ENCODE results near the gene STK32B. TPM values are rescaled to one million over a fixed set of nuclear protein-coding genes. Genes with fewer than 3 reads are reported as not detected.

STK32B gene
- total RNA-seq, 1 experiment from 2014 or later = 7.6 TPM

DNA sequence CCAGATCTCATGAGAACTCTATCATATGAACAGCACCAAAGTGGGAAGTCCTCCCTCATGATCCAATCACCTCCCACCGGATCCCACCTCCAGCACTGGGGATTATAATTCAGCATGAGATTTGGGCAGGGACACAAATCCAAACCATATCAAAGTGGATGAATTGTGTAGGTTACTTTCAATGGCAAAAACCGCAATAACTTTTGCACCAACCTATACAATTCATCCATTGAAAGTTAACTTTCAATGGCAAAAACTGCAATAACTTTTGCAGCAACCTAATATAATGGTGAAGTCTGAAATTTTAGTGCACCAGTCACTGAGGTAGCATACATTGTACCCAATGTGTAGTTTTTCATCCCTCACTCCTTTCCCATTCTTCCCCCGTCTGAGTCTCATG, 16.6 kb downstream of the STK32B start:
- DNase-seq (ENCODE audit: low read depth) = no peak

DNA sequence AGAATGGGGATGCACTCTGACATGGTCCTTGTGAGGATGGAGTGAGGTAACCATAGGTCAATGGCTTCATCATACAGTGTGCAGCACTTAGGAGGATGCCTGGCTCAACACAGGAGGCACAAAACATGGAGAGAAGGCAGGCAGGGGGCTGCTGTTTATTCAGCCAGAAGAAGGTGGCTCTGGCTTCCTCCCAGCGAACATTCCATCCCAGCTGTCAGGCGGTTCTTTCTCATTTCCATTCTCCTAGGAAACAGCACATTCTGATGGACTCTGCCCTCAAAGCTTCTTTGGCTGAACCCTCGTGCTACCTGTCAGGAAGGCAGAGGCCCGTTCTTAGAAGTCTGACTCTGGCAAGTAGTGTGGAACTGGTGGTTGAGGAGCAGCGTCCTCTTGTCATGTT, 18.6 kb downstream of the STK32B start:
- peak; percentile 12 for DNase-seq (ENCODE audit: low read depth)

DNA sequence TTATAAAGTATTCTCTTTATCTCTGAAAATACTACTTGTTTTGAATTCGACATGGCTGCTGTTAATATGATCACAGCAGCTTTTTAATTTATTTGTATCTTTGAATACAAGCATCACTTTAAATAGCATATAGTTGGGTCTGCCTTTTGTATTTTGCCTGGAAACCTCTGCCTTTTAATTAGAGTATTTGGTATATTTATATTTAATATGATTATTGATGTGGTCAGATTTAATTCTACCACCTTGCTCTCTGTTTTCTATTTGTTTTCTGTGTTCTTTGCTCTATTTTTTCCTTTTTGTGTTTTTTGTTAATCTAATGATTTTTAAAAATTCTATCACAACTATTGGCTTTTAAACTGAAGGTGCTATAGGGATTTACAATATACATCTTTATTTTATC, 21.7 kb downstream of the STK32B start:
- DNase-seq (ENCODE audit: low read depth) = no peak

DNA sequence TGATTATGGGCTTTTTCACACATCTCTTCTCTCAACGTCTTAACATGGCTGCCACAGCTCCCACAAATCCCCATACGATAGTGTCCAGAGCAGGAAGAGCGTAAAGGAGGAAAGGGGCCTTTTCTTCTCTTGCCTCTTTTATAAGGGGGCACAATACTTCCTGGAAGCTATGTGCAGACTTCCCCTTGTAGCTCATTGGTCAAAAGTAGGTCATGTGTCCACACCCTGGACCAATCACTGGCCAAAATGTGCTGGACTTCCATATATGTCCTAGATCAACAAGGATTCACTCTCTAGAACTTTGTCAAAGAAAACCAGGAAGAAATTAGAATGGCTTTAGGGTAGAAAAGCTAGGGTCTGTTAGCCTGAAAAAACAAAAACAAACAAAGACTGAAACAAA, 26.7 kb downstream of the STK32B start:
- peak; percentile 29 for DNase-seq (ENCODE audit: low read depth)

DNA sequence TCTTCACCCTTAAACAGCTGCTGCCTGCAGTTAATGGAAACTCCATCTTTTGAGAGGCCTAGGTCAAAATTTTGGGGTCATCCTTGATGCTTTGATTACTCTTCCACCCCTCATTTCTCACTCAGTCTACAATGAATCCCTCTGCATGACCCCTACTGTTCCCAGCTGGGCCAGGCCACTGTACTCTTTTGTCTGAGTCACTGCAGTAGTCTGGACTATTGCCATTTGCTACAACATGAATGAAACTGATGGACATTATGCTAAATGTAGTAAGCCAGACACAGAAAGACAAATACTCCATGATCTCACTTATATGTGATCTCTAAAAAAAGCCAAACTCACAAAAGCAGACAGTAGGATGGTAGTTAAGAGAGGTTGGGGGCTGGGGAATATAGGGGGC, 28.3 kb downstream of the STK32B start:
- peak; percentile 68 for DNase-seq (ENCODE audit: low read depth)

DNA sequence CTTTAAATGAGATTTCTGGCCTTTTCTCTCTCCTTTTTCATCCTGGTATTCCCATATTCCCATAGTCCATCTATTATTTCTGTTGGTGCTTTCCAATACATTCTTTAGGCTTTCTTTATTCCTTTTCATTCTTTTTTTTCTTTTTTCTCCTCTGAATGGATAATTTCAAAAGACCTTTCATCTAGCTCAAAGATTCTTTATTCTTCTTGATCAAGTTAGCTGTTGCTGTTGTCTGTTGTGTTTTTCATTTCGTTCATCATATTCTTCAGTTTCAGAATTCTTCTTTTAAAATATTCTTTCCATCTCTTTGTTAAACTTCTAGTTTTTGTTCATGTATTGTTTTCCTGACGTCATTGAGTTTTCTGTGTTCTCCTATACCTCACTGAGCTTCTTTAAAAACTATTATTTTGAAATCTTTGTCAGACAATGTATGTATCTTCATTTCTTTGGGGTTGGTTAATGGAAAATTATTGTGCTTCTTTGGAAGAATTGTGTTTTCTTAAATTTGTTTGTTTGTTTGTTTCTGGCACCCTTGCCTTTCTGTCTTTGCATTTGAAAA, 30.2 kb downstream of the STK32B start:
- DNase-seq (ENCODE audit: low read depth) = no peak

DNA sequence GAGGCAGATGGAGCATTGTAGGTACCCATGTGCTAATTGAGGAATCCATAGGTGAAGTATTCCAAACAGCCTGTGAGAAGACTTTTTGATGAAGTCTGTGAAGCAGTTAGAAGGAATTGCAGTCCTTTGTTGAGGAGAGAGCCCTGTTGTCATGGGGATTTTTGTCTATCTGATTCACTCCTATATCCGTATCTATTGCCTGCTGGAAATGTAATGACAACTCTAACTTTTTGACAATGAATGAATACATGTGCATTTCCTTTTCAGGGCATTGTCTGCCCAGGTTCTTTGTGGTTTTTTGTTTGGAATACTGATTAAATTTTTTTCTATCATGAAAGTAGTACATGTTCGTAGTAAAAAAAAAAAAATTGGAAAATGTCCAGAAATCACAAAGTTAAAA, 31.1 kb downstream of the STK32B start:
- peak; percentile 83 for DNase-seq (ENCODE audit: low read depth)

DNA sequence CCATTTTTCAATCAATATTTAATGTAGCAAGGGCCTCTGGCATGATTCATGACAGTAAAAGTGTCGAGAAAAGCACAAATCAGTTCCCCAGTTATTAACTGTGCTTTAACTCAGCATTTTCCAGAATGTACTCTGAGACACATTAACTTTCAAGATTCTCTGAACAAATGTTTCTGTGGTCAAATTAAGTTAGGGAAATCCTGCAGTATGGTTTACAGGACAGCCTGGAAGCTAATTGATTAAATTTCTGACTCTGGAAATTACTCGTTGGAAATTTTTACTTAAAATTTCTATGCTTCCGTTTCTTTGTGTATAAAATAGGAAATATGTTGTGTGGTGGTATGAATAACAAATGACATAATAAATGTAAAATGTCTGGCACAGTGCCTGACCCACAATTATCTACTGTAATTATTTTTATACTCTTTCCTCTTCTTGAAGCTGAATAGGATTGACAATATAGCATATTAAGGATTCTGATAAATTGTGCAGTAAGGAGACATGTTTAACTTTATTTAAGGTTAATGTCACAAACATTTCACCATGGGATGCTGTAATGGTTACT, 33.7 kb downstream of the STK32B start:
- DNase-seq (ENCODE audit: low read depth) = peak; percentile 43

DNA sequence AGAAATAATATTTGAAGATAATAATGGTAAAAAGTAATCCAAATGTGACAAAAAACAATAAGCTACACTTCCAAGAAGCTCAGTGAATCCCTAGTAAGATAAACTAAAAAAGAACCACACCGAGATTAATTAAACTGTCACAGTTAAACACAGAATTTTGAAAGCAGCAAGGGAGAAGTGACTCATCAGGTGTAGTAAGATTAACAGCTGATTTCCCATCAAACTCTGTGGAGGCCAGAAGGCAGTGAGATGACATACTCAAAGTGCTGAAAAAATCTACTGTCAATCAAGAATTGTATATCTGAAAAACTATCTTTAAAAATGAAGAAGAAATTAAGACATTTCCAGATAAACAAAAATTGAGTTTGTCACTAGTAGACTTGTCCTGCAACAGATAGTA, 35.3 kb downstream of the STK32B start:
- DNase-seq (ENCODE audit: low read depth) = peak; percentile 50

DNA sequence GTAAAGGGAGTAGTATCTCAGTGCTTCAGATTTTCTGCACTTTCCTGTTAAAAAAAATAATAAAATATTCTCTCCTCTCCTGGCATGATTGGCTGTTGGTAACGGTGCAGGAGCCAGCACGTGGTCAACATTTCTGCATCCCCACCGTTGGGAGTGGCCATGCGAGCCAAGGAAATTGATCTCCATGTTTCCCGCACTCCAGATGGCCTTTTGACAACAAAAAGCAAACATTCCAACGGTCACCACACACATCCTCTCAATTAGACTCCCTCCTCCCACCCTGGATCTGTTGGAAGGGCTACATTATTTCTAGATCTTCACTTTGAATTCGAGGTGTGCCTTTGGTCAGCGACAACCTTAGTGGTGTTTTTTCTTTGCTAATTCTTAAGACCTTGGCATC, 45.0 kb downstream of the STK32B start:
- DNase-seq (ENCODE audit: low read depth) = no peak

DNA sequence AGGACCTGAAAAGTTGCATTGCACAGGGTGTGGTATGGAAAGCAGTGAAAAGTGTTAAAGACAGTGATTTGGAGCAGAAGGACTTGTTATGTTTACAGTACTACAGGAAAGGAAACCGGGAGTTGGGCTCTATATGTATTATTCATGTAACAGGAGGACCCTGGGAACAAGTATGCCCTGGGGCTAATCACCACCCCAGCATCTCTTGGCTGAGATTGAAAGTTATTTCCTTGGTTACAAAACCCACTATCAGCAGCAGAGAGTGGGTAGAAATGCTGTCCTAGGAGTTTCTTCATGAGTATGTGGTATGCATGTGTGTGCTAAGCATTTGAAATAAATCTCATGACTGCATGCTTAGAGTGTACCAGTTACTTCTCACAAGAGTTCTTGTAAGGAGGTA, 46.9 kb downstream of the STK32B start:
- peak; percentile 77 for DNase-seq (ENCODE audit: low read depth)

DNA sequence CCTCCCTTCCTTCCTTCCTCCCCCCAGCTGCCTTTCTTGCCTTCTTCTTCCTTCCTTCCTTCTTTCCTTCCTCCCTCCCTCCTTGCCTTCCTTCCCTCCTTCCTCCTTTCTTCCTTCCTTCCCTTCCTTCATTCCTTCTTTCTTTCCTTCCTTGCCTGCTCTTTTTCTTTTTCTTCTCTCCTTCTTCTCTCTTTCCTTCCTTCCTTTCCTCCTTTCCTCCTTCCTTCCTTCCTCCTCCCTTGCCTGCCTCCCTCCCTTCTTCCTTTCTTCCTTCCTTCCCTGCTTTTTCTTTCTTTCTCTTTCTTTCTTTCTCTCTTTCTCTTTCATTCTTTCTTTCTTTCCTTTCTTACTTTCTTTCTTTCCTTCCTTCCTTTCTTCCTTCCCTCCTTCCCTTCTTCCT, 49.1 kb downstream of the STK32B start:
- no peak for DNase-seq (ENCODE audit: low read depth)

DNA sequence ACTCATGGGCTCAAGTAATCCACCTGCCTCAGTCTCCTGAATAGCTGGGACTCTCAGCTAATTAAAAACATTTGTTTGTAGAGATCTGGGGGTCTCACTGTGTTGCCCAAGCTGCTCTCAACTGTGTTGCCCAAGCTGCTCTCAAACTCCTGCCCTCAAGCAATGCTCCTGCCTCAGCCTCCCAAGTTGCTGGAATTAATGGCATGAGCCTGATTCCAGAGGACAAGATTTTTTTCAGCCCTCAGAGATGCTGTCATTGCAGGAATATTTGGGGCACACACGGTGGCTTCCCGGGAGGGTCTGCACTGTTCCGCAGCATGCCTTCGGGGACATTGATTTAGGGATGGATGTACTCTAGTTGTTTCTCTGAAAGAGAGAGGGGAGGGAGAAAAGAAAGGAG, 49.7 kb downstream of the STK32B start:
- no peak for DNase-seq (ENCODE audit: low read depth)

DNA sequence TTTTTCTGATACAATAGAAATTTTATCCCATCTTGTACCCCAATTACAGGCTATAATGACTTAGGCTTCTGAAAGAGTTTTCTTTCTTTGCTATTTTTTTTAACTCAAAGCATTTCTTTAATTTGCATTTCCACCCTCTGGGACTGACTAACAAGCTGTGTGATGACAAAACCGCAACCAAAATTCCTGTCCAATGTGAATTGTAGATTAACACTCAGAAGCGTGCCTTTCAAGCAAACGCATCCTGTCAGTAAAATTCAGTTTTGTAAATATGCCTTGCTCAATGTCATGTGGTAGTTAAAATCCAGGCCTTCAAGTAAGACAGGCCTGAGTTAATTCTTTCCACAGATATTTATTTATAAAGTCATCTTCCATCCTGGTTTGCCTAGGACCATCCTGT, 50.3 kb downstream of the STK32B start:
- DNase-seq (ENCODE audit: low read depth) = peak; percentile 78

DNA sequence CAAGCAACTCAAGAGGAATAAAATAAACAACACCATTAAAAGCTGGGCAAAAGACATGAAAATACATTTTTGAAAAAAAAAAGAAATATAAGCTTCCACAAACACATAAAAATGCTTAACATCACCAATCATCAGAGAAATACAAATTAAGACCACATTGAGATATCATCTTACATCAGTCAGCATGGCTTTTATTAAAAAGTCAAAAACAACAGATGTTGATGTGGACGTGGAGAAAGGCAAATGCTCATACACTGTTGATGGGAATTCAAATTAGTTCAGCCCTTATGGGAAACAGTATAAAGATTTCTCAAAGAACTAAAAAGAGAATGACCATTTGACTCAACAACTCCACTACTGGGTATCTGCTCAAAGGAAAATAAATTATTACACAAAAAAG, 59.6 kb downstream of the STK32B start:
- DNase-seq (ENCODE audit: low read depth) = no peak

DNA sequence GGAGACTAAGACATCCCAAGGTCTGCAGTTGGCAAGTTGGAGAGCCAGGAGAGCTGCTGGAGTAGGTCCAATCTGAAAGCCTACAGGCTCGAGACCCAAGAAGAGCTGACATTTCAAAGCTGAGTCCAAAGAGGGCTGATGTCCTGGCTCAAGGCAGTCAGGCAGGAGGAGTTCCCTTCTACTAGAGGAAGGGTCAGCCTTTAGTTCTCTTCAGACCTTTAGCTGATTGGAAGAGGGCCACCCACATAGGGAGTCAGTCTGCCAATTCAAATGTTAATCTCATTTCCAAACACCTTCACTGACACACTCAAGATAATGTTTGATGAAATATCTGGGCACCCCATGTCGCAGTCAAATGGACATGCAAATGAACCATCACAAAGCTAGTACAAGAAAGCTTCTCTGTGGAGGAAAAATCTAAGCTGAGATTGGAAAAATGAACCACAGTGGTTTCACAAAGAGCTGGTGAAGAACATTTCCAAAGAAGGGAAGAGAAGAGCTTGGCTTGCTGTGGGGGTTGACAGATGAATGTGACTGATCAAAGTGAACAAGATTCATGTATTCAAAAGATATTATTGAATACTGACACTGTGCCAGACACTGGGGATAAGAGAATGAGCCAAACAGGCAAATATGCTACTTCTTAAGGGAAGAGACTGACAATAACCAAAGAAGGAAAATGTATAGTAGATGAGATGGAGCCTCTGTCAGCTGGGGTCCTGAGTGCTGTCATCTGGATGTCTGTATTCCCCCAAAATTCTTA, 61.2 kb downstream of the STK32B start:
- no peak for DNase-seq (ENCODE audit: low read depth)

DNA sequence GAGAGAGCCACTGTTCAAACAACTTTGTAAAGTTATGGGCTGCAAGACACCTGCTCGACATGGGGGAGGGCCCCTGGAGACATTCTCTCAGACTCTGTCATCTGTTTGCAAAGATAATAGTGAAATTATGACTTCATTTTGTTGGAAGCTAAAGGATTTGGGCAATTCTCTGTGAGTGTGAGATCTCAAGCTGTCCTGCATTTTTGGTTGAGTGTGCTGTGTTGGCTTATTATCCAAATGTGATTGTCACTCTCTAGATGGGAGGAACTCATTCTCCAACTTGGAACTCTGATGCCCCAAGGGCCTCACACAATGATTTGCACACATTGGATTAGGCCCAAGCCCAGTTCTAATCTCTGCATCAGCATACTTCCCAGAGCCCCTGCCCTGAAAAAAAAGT, 63.7 kb downstream of the STK32B start:
- peak; percentile 29 for DNase-seq (ENCODE audit: low read depth)

DNA sequence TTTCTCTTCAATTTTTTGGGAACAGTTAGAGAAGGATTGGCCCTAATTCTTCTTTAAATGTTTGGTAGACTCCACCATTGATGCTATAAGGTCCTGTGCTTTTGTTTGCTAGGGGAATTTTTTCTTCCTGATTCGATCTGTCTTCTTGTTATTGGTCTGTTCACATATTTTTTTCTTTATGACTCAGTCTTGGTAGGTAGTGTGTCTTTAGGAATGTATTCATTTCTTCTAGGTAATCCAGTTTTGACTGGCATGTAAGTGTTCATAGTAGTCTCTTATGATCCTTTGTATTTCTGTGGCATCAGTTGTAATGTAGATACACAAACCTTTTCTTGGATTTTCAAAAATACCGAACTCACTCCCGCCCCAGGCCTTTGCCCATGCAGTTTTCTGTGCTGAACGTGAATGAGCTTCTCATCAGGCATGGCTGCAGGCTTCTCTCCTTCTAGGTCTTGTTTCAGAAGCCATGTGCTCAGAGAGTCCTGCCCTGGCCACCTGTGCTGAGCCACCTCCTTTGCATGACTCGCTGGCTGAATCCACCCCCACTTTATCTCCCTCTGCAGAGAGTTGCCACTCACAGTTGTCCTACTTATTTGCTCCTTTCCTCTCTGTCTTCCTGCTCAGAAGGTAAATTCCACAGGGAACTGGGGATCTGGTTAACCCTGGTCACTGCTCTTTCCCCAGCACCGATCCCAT, 67.0 kb downstream of the STK32B start:
- peak; percentile 29 for DNase-seq (ENCODE audit: low read depth)

DNA sequence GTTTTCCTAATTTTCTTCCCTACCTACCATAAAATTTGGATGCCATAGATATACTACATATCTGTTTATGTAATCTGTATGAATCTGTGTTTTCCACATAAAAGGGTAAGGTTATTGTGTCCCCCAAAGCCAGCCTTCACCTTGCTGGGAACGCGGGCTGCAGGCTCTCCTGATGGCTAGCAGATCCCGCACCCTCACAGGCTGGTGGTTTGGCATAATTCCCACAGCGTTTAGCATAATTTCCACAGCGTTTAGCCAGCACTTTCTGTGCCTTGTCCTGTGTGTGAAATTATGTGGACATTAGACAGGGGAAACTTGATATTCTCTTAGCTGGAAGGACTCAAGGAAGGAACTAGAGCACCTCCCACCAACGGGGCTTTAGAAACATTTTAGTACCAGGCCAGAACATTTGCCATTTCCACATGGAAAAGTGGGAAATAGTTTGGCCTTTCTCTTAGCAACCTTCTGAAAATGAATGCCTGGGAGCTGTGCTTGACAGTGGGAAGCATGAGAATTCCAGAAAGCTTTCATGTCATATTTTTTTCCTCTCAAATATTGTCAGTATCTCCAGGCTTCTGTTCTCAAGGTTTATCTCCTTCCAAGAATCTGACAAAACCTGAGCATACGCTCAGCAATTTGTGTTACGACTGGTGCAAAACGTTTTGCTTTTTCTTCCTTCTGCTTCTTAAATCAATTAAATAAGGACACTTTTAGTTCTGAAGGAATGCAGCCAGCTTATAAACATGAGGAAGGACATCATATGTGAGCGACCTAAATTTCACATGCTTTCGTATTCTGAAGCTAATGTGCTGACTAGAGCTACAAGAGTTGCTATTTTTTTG, 67.9 kb downstream of the STK32B start:
- DNase-seq (ENCODE audit: low read depth) = peak; percentile 26

DNA sequence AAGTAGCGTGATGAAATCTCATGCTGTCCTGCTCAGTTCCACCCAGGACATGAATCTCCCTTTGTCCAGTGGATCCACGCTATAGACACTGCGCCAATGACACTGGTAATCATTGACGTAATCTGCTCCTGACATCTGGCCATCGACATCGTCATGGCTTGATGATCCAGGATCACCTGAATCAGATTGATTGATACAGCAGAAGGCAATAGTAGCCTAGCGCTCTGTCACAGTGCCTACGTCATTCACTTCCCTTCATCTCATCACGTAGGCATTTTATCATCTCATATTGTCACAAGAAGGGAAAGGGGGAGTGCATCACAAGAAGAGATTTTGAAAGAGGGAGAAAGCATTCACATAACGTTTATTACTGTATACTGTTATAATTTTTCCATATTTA, 68.8 kb downstream of the STK32B start:
- no peak for DNase-seq (ENCODE audit: low read depth)

DNA sequence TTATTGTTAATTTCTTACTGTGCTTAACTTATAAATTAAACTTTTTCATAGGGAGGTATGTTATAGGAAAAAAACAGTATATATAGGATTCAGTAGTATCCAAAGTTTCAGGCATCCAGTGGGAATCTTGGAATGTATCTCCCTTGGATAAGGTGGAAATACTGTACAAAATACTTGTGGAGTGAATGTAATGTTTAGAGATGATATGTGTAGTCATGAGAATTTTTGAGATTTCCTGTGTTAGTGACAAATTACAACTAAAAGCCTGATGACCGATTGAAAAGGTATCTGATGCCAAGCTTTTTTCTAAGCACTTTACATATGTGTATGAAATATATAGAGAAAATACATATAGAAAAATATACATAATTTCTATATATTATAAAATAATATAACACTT, 69.2 kb downstream of the STK32B start:
- DNase-seq (ENCODE audit: low read depth) = no peak

DNA sequence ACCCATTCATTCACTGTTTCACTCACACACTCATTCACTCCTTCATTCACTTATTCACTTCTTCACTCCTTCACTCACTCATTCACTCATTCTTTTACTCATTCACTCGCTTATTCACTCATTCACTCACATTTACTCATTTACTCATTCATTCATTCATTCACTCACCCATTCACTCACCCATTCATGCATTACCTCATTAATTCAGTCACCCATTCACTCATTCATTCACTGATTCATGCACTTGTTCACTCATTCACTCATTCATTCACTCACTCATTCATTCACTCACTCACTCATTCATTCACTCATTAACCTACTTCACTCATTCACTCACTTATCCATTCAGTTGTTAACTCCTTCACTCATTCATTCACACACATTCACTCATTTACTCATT, 70.8 kb downstream of the STK32B start:
- no peak for DNase-seq (ENCODE audit: low read depth)

All from M059J (cell line).